Colonic mucosa (tissue), 4 donors: Measurements from ENCODE around the gene TFDP1. TPM values are rescaled to one million over a fixed set of nuclear protein-coding genes. Genes with fewer than 3 reads are reported as not detected.

Source experiments
- DNase-seq: peaks from one replicate; pipeline ENCODE4 v3.0.0-alpha.2; 2020
- H3K27ac ChIP-seq: fragments of 200-600 bp; one replicate; pipeline ENCODE4 v1.8.0; 2021
- H3K27me3 ChIP-seq: fragments of 200-600 bp; one replicate; pipeline ENCODE4 v1.8.0; 2021
- H3K36me3 ChIP-seq: fragments of 200-600 bp; one replicate; pipeline ENCODE4 v1.8.0; 2021
- H3K4me1 ChIP-seq: fragments of 200-600 bp; one replicate; pipeline ENCODE4 v1.8.0; 2021; ENCODE audit warnings: mild to moderate bottlenecking
- H3K4me3 ChIP-seq: fragments of 200-600 bp; one replicate; pipeline ENCODE4 v1.8.0; 2021
- H3K9ac ChIP-seq, 2 donors: one replicate each; pipeline ENCODE4 v1.7.0; 2013; ENCODE audit warnings: control low read depth in 2 of 2, low read depth in 2 of 2, low read length in 2 of 2
- H3K9me3 ChIP-seq: fragments of 200-600 bp; one replicate; pipeline ENCODE4 v1.8.0; 2021
- CTCF ChIP-seq: fragments of 200-600 bp; IDR thresholded peaks from one replicate; pipeline ENCODE4 v1.8.0; 2022; ENCODE audit warnings: antibody characterized with exemption, mild to moderate bottlenecking
- intact Hi-C: fragments of 100-400 bp; cut with DNase I; formaldehyde crosslinking; loops from one replicate; pipeline ENCODE4 v1.14.1; 2022
- total RNA-seq, 2 donors: library from RNA; stranded (reverse); fragmentation: NEBNext Ultra II Directional in 1 of 2; extraction: Animal tissue kit (Norgen Biotek cat#: 25700) in 1 of 2; gene quantifications; one replicate each; pipeline ENCODE4 v1.2.1, GENCODE V29; 2021
- donor health status: healthy.
- donor health status: DM: no; HTN: no; CAD: no.
- donor health status: DM: no; HTN: no; CAD: no.

TFDP1 gene
- total RNA-seq, 2 donors from 2014 or later, result 60.3 to 112 TPM

GRCh38 chr13:113627136-113627535, 42.6 kb downstream of the TFDP1 start:
- Histone ChIP-seq H3K27me3 (no peaks in the 10 kb centered on the region), H3K9ac (no peak overlapping the region), H3K4me3 (no peak overlapping the region), H3K36me3 (no peaks in the 10 kb centered on the region), H3K4me1 (no peaks in the 10 kb centered on the region), H3K9me3 (no peaks in the 10 kb centered on the region), H3K27ac (no peak overlapping the region)
- intact Hi-C loops, result no loop called here
- no peak for DNase-seq
- TF ChIP-seq CTCF, result no peak

GRCh38 chr13:113628291-113629270, 44.0 kb downstream of the TFDP1 start:
- no peak for TF ChIP-seq CTCF
- Histone ChIP-seq H3K36me3 (no peaks in the 10 kb centered on the region), H3K9me3 (no peaks in the 10 kb centered on the region), H3K27me3 (no peaks in the 10 kb centered on the region), H3K4me3 (no peak overlapping the region), H3K9ac (no peak overlapping the region), H3K27ac (no peak overlapping the region), H3K4me1 (no peaks in the 10 kb centered on the region)
- no peak for DNase-seq
- intact Hi-C loops, result no loop called here

- intact Hi-C loops, result no loop called here
- Histone ChIP-seq H3K27ac (no peak overlapping the region), H3K36me3 (no peaks in the 10 kb centered on the region), H3K9me3 (no peaks in the 10 kb centered on the region), H3K4me1 (no peaks in the 10 kb centered on the region), H3K9ac (no peak overlapping the region), H3K4me3 (no peak overlapping the region), H3K27me3 (no peaks in the 10 kb centered on the region)
- no peak for DNase-seq
- TF ChIP-seq CTCF, result no peak
Observed at GRCh38 chr13:113629866-113630265, 45.3 kb downstream of the TFDP1 start.

GRCh38 chr13:113630296-113630695, 45.7 kb downstream of the TFDP1 start:
- Histone ChIP-seq H3K9ac (no peak overlapping the region), H3K27ac (no peak overlapping the region), H3K4me1 (no peaks in the 10 kb centered on the region), H3K27me3 (no peaks in the 10 kb centered on the region), H3K4me3 (no peak overlapping the region), H3K9me3 (no peaks in the 10 kb centered on the region), H3K36me3 (no peaks in the 10 kb centered on the region)
- no peak for DNase-seq
- no peak for TF ChIP-seq CTCF
- intact Hi-C loops, result no loop called here

GRCh38 chr13:113630804-113631203, 46.3 kb downstream of the TFDP1 start:
- no peak overlapping the region for H3K27ac ChIP-seq
- H3K4me1 ChIP-seq, result no peaks in the 10 kb centered on the region
- H3K9me3 ChIP-seq, result no peaks in the 10 kb centered on the region
- no peaks in the 10 kb centered on the region for H3K27me3 ChIP-seq
- intact Hi-C loops, result no loop called here
- no peak for DNase-seq
- TF ChIP-seq CTCF, result no peak
- H3K36me3 ChIP-seq, result no peaks in the 10 kb centered on the region
- H3K4me3 ChIP-seq, result no peak overlapping the region
- H3K9ac ChIP-seq, result no peak overlapping the region
